ENCODE data around the gene CABYR.

Gene CABYR

GRCh38 chr18:24173997-24174396 is 35.1 kb downstream of the CABYR start:
- peaks cover 8% of the 10 kb centered on the region for H3K36me3 ChIP-seq (ENCODE audit: control insufficient read depth, insufficient read depth, low read length)
- H3K9ac ChIP-seq (ENCODE audit: low read length) = no peak overlapping the region
- no peaks in the 10 kb centered on the region for H3K9me3 ChIP-seq (ENCODE audit: control insufficient read depth, insufficient read depth, low read depth, low read length)
- no peak overlapping the region for H3K4me3 ChIP-seq (ENCODE audit: low read depth, low read length)
- H3K27ac ChIP-seq (ENCODE audit: low read depth, low read length) = no peak overlapping the region; the same call in 1 of the 2 replicates
- H3K27me3 ChIP-seq (ENCODE audit: control insufficient read depth, insufficient read depth, low read length) = no peaks in the 10 kb centered on the region
- no peaks in the 10 kb centered on the region for H3K4me1 ChIP-seq (ENCODE audit: control insufficient read depth, insufficient read depth, low read length)

GRCh38 chr18:24176727-24177416 is 38.0 kb downstream of the CABYR start:
- no peak overlapping the region for H3K9ac ChIP-seq (ENCODE audit: low read length)
- no peak overlapping the region for H3K27ac ChIP-seq (ENCODE audit: low read depth, low read length)
- H3K36me3 ChIP-seq (ENCODE audit: control insufficient read depth, insufficient read depth, low read length) = peaks cover 4% of the 10 kb centered on the region
- peaks cover 7% of the 10 kb centered on the region; the same call in 1 of the 2 replicates for H3K4me1 ChIP-seq (ENCODE audit: control insufficient read depth, insufficient read depth, low read length)
- no peaks in the 10 kb centered on the region for H3K9me3 ChIP-seq (ENCODE audit: control insufficient read depth, insufficient read depth, low read depth, low read length)
- no peaks in the 10 kb centered on the region for H3K27me3 ChIP-seq (ENCODE audit: control insufficient read depth, insufficient read depth, low read length)
- no peak overlapping the region for H3K4me3 ChIP-seq (ENCODE audit: low read depth, low read length)

- H3K27me3 ChIP-seq (ENCODE audit: control insufficient read depth, insufficient read depth, low read length) = no peaks in the 10 kb centered on the region
- H3K9me3 ChIP-seq (ENCODE audit: control insufficient read depth, insufficient read depth, low read depth, low read length) = no peaks in the 10 kb centered on the region
- peaks cover 13% of the 10 kb centered on the region; the same call in 1 of the 2 replicates for H3K4me1 ChIP-seq (ENCODE audit: control insufficient read depth, insufficient read depth, low read length)
- no peak overlapping the region for H3K9ac ChIP-seq (ENCODE audit: low read length)
- peaks cover 4% of the 10 kb centered on the region for H3K36me3 ChIP-seq (ENCODE audit: control insufficient read depth, insufficient read depth, low read length)
- H3K4me3 ChIP-seq (ENCODE audit: low read depth, low read length) = no peak overlapping the region
- H3K27ac ChIP-seq (ENCODE audit: low read depth, low read length) = no peak overlapping the region
Observed at GRCh38 chr18:24177499-24178133, 38.8 kb downstream of the CABYR start.

- H3K4me3 ChIP-seq (ENCODE audit: low read depth, low read length) = no peak overlapping the region
- H3K27me3 ChIP-seq (ENCODE audit: control insufficient read depth, insufficient read depth, low read length) = no peaks in the 10 kb centered on the region
- H3K9ac ChIP-seq (ENCODE audit: low read length) = no peak overlapping the region
- H3K27ac ChIP-seq (ENCODE audit: low read depth, low read length) = no peak overlapping the region
- peaks cover 13% of the 10 kb centered on the region; the same call in 1 of the 2 replicates for H3K4me1 ChIP-seq (ENCODE audit: control insufficient read depth, insufficient read depth, low read length)
- no peaks in the 10 kb centered on the region for H3K9me3 ChIP-seq (ENCODE audit: control insufficient read depth, insufficient read depth, low read depth, low read length)
- H3K36me3 ChIP-seq (ENCODE audit: control insufficient read depth, insufficient read depth, low read length) = peaks cover 4% of the 10 kb centered on the region
Observed at GRCh38 chr18:24180048-24180447, 41.2 kb downstream of the CABYR start.

- Histone ChIP-seq H3K4me1 (ENCODE audit: control insufficient read depth, insufficient read depth, low read length) (peaks cover 13% of the 10 kb centered on the region; the same call in 1 of the 2 replicates), H3K4me3 (ENCODE audit: low read depth, low read length) (no peak overlapping the region), H3K9ac (ENCODE audit: low read length) (no peak overlapping the region), H3K27ac (ENCODE audit: low read depth, low read length) (no peak overlapping the region), H3K9me3 (ENCODE audit: control insufficient read depth, insufficient read depth, low read depth, low read length) (no peaks in the 10 kb centered on the region), H3K36me3 (ENCODE audit: control insufficient read depth, insufficient read depth, low read length) (peaks cover 4% of the 10 kb centered on the region), H3K27me3 (ENCODE audit: control insufficient read depth, insufficient read depth, low read length) (no peaks in the 10 kb centered on the region)
Observed at GRCh38 chr18:24181806-24182205, 42.9 kb downstream of the CABYR start.

GRCh38 chr18:24185805-24186204 is 46.9 kb downstream of the CABYR start:
- no peaks in the 10 kb centered on the region for H3K36me3 ChIP-seq (ENCODE audit: control insufficient read depth, insufficient read depth, low read length)
- no peak overlapping the region for H3K4me3 ChIP-seq (ENCODE audit: low read depth, low read length)
- no peak overlapping the region for H3K27ac ChIP-seq (ENCODE audit: low read depth, low read length)

GRCh38 chr18:24187049-24187448 is 48.2 kb downstream of the CABYR start:
- H3K27me3 ChIP-seq (ENCODE audit: control insufficient read depth, insufficient read depth, low read length) = no peaks in the 10 kb centered on the region
- H3K4me3 ChIP-seq (ENCODE audit: low read depth, low read length) = no peak overlapping the region
- no peaks in the 10 kb centered on the region for H3K9me3 ChIP-seq (ENCODE audit: control insufficient read depth, insufficient read depth, low read depth, low read length)
- H3K36me3 ChIP-seq (ENCODE audit: control insufficient read depth, insufficient read depth, low read length) = no peaks in the 10 kb centered on the region
- H3K4me1 ChIP-seq (ENCODE audit: control insufficient read depth, insufficient read depth, low read length) = peaks cover 5% of the 10 kb centered on the region; the same call in 1 of the 2 replicates
- no peak overlapping the region for H3K9ac ChIP-seq (ENCODE audit: low read length)
- H3K27ac ChIP-seq (ENCODE audit: low read depth, low read length) = no peak overlapping the region

More at GRCh38 chr18:24185805-24186204, 46.9 kb downstream of the CABYR start:
- no peaks in the 10 kb centered on the region for H3K9me3 ChIP-seq (ENCODE audit: control insufficient read depth, insufficient read depth, low read depth, low read length)
- peaks cover 13% of the 10 kb centered on the region; the same call in 1 of the 2 replicates for H3K4me1 ChIP-seq (ENCODE audit: control insufficient read depth, insufficient read depth, low read length)
- H3K9ac ChIP-seq (ENCODE audit: low read length) = no peak overlapping the region
- H3K27me3 ChIP-seq (ENCODE audit: control insufficient read depth, insufficient read depth, low read length) = no peaks in the 10 kb centered on the region

GRCh38 chr18:24187689-24188088 is 48.8 kb downstream of the CABYR start:
- Histone ChIP-seq H3K36me3 (ENCODE audit: control insufficient read depth, insufficient read depth, low read length) (no peaks in the 10 kb centered on the region), H3K9me3 (ENCODE audit: control insufficient read depth, insufficient read depth, low read depth, low read length) (no peaks in the 10 kb centered on the region), H3K27me3 (ENCODE audit: control insufficient read depth, insufficient read depth, low read length) (no peaks in the 10 kb centered on the region), H3K4me1 (ENCODE audit: control insufficient read depth, insufficient read depth, low read length) (no peaks in the 10 kb centered on the region), H3K4me3 (ENCODE audit: low read depth, low read length) (no peak overlapping the region), H3K27ac (ENCODE audit: low read depth, low read length) (no peak overlapping the region), H3K9ac (ENCODE audit: low read length) (no peak overlapping the region)

GRCh38 chr18:24188120-24188519 is 49.3 kb downstream of the CABYR start:
- Histone ChIP-seq H3K27me3 (ENCODE audit: control insufficient read depth, insufficient read depth, low read length) (no peaks in the 10 kb centered on the region), H3K9me3 (ENCODE audit: control insufficient read depth, insufficient read depth, low read depth, low read length) (no peaks in the 10 kb centered on the region), H3K27ac (ENCODE audit: low read depth, low read length) (no peak overlapping the region), H3K9ac (ENCODE audit: low read length) (no peak overlapping the region), H3K4me3 (ENCODE audit: low read depth, low read length) (no peak overlapping the region), H3K4me1 (ENCODE audit: control insufficient read depth, insufficient read depth, low read length) (no peaks in the 10 kb centered on the region), H3K36me3 (ENCODE audit: control insufficient read depth, insufficient read depth, low read length) (no peaks in the 10 kb centered on the region)

- Histone ChIP-seq H3K4me3 (ENCODE audit: low read depth, low read length) (no peak overlapping the region), H3K4me1 (ENCODE audit: control insufficient read depth, insufficient read depth, low read length) (no peaks in the 10 kb centered on the region), H3K9me3 (ENCODE audit: control insufficient read depth, insufficient read depth, low read depth, low read length) (no peaks in the 10 kb centered on the region), H3K27me3 (ENCODE audit: control insufficient read depth, insufficient read depth, low read length) (no peaks in the 10 kb centered on the region), H3K27ac (ENCODE audit: low read depth, low read length) (no peak overlapping the region), H3K9ac (ENCODE audit: low read length) (no peak overlapping the region), H3K36me3 (ENCODE audit: control insufficient read depth, insufficient read depth, low read length) (no peaks in the 10 kb centered on the region)
Observed at GRCh38 chr18:24189007-24189528, 50.2 kb downstream of the CABYR start.

GRCh38 chr18:24189664-24190346 is 50.9 kb downstream of the CABYR start:
- H3K9me3 ChIP-seq (ENCODE audit: control insufficient read depth, insufficient read depth, low read depth, low read length) = no peaks in the 10 kb centered on the region
- H3K4me1 ChIP-seq (ENCODE audit: control insufficient read depth, insufficient read depth, low read length) = no peaks in the 10 kb centered on the region
- H3K9ac ChIP-seq (ENCODE audit: low read length) = no peak overlapping the region
- H3K4me3 ChIP-seq (ENCODE audit: low read depth, low read length) = no peak overlapping the region
- no peak overlapping the region for H3K27ac ChIP-seq (ENCODE audit: low read depth, low read length)
- no peaks in the 10 kb centered on the region for H3K27me3 ChIP-seq (ENCODE audit: control insufficient read depth, insufficient read depth, low read length)
- H3K36me3 ChIP-seq (ENCODE audit: control insufficient read depth, insufficient read depth, low read length) = no peaks in the 10 kb centered on the region
